ENCODE measurements around the gene PTMS. TPM values are rescaled to one million over a fixed set of nuclear protein-coding genes. Genes with fewer than 3 reads are reported as not detected.

Gene PTMS
- total and polyA plus RNA-seq, 2 of the 13 experiments (the other 11 are each of a cell fraction or from before 2014, with no cell fraction given) = 40.5 to 82.4 TPM

GRCh38 chr12:6783828-6784227, 17.7 kb downstream of the PTMS start:
- H3K4me2 ChIP-seq (ENCODE audit: low read depth, low read length) = no peak overlapping the region
- FAIRE-seq = no peak
- WGBS (ENCODE audit: low lambda C conversion rate) = 42% methylated on average over 9 of the region's 9 CpGs
- no peak for TF ChIP-seq ZNF432 (CRISPR knock-in tag; IDR thresholded peaks at IDR 0.05; ENCODE audit: borderline replicate concordance)
- TF ChIP-seq GLMP (CRISPR knock-in tag; IDR thresholded peaks at IDR 0.05; ENCODE audit: borderline replicate concordance) = no peak
- no peak for TF ChIP-seq ZNF850 (CRISPR knock-in tag; conservative IDR thresholded peaks at IDR 0.05)
- TF ChIP-seq ZNF740 (CRISPR knock-in tag; IDR thresholded peaks at IDR 0.05) = no peak
- TF ChIP-seq DMAP1 (CRISPR knock-in tag; IDR thresholded peaks at IDR 0.05) = no peak
- TF ChIP-seq ZNF260 (CRISPR knock-in tag; IDR thresholded peaks at IDR 0.05; ENCODE audit: borderline replicate concordance, low read depth) = no peak
- no peak for TF ChIP-seq AFF4 (CRISPR knock-in tag; IDR thresholded peaks at IDR 0.05)
- TF ChIP-seq RAD21 (CRISPR knock-in tag; IDR thresholded peaks at IDR 0.05) = no peak
- CTCF ChIA-PET (ENCODE audit: low intra/inter-chr PET ratio, low total read pairs) = no interaction called here
- intact Hi-C loops (cut with micrococcal nuclease; ENCODE audit: unreplicated experiment) = no loop called here
- H3K4me3 ChIP-seq (replicated peaks in 1 of 3; ENCODE audit: insufficient read depth in 1 of 3, low read depth in 2 of 3, low read length in 3 of 3) = no peak overlapping the region
- no peaks in the 10 kb centered on the region for H3K36me3 ChIP-seq (replicated peaks in 1 of 2; ENCODE audit: control insufficient read depth in 1 of 2, insufficient read depth in 2 of 2, low read length in 2 of 2)
- no peak overlapping the region for H3K9ac ChIP-seq (ENCODE audit: insufficient read depth, low read depth, low read length)
- H3K27me3 ChIP-seq (ENCODE audit: control insufficient read depth in 1 of 2, insufficient read depth in 2 of 2, low read length in 2 of 2) = peaks cover 2 to 16% of the 10 kb centered on the region in 2 experiments; a peak in 2 of 5 replicates
- no peak for ATAC-seq
- POLR2A ChIA-PET = interaction anchor here (0.7 to 1.6 kb wide), 1 partner anchor 31 kb away, joined by 3 to 4 read pairs; the partner anchor contains the start of gene MLF2
- no peaks in the 10 kb centered on the region for H3K9me3 ChIP-seq (ENCODE audit: low read length)
- H2AFZ ChIP-seq (ENCODE audit: low read length) = no peak overlapping the region
- no peak overlapping the region for H3K27ac ChIP-seq (ENCODE audit: extremely low read length, insufficient read depth, low read length)
- no TSS peak for BruUV-seq (replicated peaks)
- no peaks in the 10 kb centered on the region for H3K79me2 ChIP-seq (ENCODE audit: insufficient read depth, low read length)
- in situ Hi-C loops (cut with HindIII; ENCODE audit: extremely low pct_ligation_motif_present, low pct_unique_long_range_greater_than_20kb) = loop anchor here (5.0 kb wide), 1 partner anchor 37 kb away; no protein-coding TSS in a partner anchor
- no peaks in the 10 kb centered on the region for H4K20me1 ChIP-seq (ENCODE audit: insufficient read depth, low read length)
- H3K4me1 ChIP-seq (ENCODE audit: insufficient read depth, low read length) = peaks cover 45% of the 10 kb centered on the region
- DNase-seq (ENCODE audit: low spot score) = no peak

All from HepG2 (cell line).